Measurements from ENCODE around the gene STIM2.
"Not testable (repeated sequence)": the region's sequence is repeated elsewhere in the genome, so short reads cannot be mapped to it uniquely, and the experiment has no call there.

The STIM2 gene

GRCh38 chr4:26958925-26959653, 98.4 kb downstream of the STIM2 start:
- DNase-seq, result peak; percentile 13

DNA sequence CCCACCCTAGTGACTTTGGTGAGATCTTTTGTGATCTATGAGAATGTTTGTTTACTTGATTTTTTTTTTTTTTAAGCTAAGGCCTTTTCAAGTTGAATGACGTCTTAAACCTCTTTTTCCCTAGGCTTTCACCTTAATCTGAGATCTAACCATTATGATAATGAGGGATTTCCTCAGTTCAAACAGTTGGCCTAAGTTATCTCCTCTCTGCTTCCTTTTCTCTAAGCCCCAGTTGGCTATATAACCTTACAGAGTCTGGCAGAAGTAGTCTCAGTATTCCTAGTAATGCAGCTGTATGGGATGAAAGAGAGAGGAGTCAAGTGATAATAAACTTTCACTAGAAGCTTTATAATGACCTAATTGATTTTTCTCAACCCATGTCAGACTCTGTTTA, 99.0 kb downstream of the STIM2 start:
- DNase-seq, result no peak

- no peak for DNase-seq
Observed at GRCh38 chr4:26962720-26963119, 102.1 kb downstream of the STIM2 start.

- DNase-seq, result no peak
Observed at GRCh38 chr4:26964512-26964911, 103.9 kb downstream of the STIM2 start.

- no peak for DNase-seq
Observed at GRCh38 chr4:26964994-26965393, 104.4 kb downstream of the STIM2 start.

DNA sequence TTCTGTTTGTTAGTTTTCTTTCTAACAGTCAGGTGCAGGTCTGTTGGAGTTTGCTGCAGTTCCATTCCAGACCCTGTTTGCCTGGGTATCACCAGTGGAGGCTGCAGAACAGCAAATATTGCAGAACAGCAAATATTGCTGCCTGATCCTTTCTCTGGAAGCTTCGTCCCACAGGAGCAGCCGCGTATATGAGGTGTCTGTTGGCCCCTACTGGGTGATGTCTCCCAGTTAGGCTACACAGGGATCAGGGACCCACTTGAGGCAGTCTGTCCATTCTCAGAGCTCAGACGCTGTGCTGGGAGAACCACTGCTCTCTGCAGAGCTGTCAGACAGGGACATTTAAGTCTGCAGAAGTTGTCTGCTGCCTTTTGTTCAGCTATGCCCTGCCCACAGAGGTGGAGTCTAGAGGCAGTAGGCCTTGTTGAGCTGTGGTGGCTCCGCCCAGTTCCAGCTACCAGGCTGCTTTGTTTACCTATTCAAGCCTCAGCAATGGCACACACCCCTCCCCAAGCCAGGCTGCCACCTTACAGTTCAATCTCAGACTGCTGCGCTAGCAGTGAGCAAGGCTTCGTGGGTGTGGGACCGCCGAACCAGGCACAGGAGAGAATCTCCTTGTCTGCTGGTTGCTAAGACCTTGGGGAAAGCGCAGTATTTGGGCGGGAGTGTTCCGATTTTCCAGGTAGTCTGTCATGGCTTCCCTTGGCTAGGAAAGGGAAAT, 115.0 kb downstream of the STIM2 start:
- not testable (repeated sequence) for DNase-seq

- DNase-seq, result no peak
Observed at GRCh38 chr4:26978387-26979053, 117.9 kb downstream of the STIM2 start.

DNA sequence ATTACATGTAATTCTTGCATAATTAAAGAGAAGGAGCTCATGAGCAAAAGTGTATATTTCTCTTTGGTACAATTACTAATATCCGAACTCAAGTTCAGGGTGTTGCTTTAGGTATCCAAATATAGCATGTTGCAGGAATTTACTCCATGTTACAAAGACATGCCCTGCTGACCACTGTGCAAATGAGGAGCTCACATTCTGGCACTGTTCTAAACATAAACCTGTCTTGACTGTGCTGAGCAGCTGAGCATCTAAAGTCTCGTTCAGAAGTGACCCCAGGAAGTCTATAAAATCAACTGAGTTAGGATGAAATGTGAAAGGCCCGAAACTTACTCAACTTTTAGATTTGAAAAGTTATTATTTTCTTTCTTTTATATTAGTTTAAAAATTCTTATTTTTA, 124.3 kb downstream of the STIM2 start:
- no peak for DNase-seq

- DNase-seq, result peak; percentile 61
Observed at GRCh38 chr4:26985873-26986272, 125.2 kb downstream of the STIM2 start.

- no peak for DNase-seq
Observed at GRCh38 chr4:26987191-26987590, 126.5 kb downstream of the STIM2 start.

- no peak for DNase-seq
Observed at GRCh38 chr4:26991057-26991456, 130.4 kb downstream of the STIM2 start.

DNA sequence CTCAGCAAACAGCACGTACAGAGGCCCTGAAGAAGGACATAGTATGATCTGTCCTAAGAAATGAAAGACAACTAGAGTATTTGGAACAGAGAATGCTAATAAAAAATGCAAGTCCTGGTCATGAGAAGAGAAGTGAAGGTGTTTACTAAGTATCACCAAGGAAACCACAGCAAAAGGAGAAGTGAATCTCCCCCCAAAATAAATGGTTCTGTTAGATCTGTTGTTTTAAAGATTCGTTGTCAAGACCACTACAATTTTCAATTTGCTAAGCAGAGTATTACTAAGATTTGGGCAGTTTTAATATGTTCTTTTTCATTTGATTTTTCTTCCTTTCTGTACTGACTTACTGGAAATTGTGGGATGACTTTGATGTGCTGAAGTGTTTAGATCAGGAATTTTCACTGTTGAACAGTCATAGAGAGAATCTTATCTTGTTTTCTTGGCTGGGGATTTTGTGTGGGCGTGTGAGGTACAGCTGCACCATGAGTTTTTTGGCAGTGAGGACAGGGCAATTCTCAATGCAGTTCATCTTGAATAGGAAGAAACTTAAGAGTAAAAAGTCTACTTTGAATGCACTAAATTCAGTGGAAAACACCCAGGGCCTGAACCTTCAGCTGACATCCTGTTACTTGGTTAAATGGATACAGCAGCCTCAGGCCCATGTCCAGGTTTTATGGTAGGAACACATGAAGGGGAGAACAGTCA, 132.2 kb downstream of the STIM2 start:
- peak; percentile 33 for DNase-seq

- DNase-seq, result no peak
Observed at GRCh38 chr4:26993539-26993938, 132.9 kb downstream of the STIM2 start.

DNA sequence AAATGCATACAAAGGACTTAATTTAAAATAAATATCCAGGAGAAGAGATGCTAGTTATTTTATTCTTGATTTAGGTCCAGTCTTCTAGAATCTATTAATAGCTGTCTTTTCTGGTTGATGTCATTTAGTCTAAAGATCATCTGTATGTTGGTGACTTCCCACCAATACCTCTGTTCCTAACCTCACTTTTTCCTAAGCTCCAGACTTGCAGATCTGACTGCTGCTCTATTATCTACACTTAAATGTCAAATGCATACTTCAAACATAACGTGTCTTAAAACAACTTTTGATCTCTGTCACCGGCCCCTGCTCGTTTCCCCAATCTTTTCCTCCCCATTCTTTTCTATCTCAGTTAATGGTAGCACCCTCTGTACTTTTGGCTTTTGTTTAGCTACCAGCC, 133.3 kb downstream of the STIM2 start:
- DNase-seq, result no peak

- no peak for DNase-seq
Observed at GRCh38 chr4:26995316-26995715, 134.7 kb downstream of the STIM2 start.

- no peak for DNase-seq
Observed at GRCh38 chr4:26996745-26997144, 136.1 kb downstream of the STIM2 start.

DNA sequence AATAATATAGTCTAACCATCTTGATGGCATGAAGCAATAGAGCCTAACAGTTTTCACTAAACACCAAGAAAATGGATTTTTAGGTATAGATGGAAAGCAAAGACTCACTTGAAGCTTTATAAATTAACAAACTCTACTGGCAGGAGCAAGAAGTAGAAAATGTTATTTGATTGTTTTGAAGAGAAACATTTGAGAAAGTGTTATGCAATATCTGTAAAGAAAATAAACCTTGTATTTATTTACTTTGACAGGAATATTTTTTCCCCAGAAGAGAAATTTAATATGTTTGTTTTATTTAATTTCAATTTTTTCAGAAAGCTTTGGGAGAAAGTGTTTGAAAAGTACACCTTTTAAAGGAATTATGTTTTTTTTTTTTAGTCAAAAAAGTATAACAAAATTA, 139.0 kb downstream of the STIM2 start:
- DNase-seq, result no peak

DNA sequence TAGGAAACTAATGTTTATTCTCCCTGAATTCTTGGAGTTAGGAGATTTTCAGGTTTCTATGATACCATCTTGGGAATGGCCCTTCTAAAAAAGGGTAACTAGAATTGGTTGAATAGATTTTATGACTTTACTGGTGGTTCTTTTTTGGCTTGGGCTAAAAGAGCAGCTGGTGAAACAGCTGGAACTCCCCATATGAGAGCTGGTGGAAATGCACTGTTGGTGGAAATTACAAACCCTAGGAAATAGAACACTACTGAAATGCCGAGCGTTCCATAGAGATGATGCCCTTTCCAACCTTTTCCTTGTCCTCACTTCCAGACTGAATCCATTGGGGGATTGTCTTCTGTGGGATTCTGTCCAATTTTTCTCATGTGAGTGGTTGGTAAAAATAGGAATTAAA, 139.5 kb downstream of the STIM2 start:
- no peak for DNase-seq

GRCh38 chr4:27000820-27001219, 140.2 kb downstream of the STIM2 start:
- no peak for DNase-seq

GRCh38 chr4:27001398-27002164, 140.9 kb downstream of the STIM2 start:
- DNase-seq, result no peak

GRCh38 chr4:27003642-27004113, 143.0 kb downstream of the STIM2 start:
- DNase-seq, result peak; percentile 70

DNA sequence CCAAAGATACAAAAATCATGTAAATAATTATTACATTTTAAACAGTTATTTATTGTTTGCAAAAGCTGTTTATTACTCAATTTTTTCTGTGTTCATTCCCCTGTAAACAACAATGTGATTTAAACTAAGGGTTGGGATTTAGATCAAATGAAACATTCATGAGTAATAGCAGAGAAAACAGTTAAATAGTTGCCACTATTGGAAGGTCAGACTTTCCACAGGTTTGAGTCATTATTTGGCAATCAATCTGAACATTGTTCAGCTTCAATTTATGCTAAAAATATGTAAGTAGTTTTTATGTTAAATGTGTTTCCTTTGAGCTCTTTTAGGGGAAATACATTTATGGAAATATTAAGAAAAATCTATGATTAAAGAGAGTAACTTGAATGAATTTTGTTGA, 144.9 kb downstream of the STIM2 start:
- no peak for DNase-seq

Data from activated CD4-positive, alpha-beta T cell treated with anti-CD3 and anti-CD28 coated beads, Interleukin-2, Interleukin-6, amounts not matched to agents 100 ng/mL and 50 ng/mL, durations not matched to agents 16 hours and 8 hours (primary cell).